ENCODE measurements around the gene LYPD6. TPM values are rescaled to one million over a fixed set of nuclear protein-coding genes. Genes with fewer than 3 reads are reported as not detected.

LYPD6 gene, protein sequence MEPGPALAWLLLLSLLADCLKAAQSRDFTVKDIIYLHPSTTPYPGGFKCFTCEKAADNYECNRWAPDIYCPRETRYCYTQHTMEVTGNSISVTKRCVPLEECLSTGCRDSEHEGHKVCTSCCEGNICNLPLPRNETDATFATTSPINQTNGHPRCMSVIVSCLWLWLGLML
- 1.8 TPM for total RNA-seq

DNA sequence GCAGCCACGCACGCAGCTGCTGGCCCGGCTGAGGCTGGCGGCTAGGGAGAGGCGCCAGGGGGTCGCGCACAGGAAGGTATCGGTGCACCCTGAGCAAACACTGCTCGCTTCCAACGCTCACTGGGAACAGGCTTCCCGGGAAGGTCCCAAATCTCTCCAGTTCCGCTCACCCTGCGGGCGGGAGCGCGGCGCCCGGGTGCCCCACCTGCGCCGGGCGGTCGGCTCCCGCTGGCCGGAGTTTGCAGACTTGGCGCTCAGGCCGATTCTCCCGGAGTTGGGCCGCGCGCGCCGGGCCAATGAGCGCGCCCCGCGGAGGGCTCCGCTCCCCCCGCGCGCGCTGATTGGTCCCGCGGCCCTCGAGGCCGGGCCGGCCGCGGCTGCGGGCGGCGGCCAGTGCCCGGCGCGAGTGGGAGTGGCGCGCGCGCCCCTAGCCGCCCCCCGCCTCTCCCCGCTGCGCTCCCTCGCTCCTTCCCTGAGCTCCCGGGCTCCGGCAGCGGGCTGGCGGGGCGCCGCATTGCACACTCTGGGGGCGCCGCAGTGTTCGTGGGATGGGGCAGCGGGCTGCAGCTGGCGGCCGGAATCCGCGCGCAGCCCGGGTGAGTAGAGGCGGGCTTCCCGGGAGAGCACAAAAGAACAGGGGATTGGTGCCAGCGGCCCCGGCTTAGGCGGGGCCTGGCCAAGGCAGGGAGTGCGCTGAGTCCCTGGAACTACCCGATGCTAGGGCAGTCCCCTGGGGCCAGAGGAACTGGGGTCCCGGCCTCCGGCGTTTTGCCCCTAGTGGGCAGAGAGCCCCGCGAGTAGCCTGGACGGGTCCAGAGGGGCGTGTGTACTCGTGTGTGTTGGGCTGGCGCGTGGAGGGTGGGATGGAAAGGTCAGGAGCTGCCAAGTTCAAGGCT is at the start of gene LYPD6:
TSS of gene LYPD6 (plus strand) at position 461 of the 896 bp plus-strand sequence. CDS start 107,122 bp downstream, outside the sequence.
- TF ChIP-seq, protein P1, sequence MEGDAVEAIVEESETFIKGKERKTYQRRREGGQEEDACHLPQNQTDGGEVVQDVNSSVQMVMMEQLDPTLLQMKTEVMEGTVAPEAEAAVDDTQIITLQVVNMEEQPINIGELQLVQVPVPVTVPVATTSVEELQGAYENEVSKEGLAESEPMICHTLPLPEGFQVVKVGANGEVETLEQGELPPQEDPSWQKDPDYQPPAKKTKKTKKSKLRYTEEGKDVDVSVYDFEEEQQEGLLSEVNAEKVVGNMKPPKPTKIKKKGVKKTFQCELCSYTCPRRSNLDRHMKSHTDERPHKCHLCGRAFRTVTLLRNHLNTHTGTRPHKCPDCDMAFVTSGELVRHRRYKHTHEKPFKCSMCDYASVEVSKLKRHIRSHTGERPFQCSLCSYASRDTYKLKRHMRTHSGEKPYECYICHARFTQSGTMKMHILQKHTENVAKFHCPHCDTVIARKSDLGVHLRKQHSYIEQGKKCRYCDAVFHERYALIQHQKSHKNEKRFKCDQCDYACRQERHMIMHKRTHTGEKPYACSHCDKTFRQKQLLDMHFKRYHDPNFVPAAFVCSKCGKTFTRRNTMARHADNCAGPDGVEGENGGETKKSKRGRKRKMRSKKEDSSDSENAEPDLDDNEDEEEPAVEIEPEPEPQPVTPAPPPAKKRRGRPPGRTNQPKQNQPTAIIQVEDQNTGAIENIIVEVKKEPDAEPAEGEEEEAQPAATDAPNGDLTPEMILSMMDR (IDR thresholded peaks at IDR 0.05) = no peak
- Histone ChIP-seq H3K9me3 (no peaks in the 10 kb centered on the region), H3K4me1 (peaks cover 0 to 12% of the 10 kb centered on the region in 2 donors), H3K27ac (peak within 1 kb of the TSS in 1 of 2 donors; percentile 19), H3K36me3 (no peaks in the 10 kb centered on the region), H3K27me3 (no peaks in the 10 kb centered on the region), H3K4me3 (peak within 1 kb of the TSS; percentile 68 to 82)
- intact Hi-C loops (cut with DNase I) = loop anchor here (10.0 kb wide), 2 partner anchors 254 to 1934 kb away; partner anchors contain the start of genes MMADHC and RBM43
- DNase-seq (ENCODE audit: low spot score in 2 of 2) = peak in 1 of 2 donors; percentile 76

DNA sequence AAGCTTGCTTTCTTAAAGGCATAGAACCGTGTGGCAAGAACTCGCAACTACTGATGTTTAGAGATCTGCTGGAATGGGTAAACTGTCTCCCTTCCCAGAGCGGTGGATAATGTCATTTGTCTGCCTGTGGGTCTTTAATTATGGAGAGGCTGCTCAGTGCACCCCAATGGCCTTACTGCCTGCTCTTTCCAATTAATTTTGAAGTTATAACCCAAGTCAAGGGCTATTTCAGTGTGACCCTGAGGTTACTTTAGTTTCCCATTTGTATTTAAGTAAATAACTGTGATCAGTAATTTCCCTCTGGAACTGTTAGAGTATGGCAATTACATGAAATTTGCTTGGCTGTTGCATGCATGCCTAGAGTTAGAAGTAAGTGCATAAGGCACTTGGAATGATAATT is 48.9 kb upstream of the LYPD6 start:
- no peak overlapping the region for H3K27ac ChIP-seq
- no peaks in the 10 kb centered on the region for H3K9me3 ChIP-seq
- DNase-seq (ENCODE audit: low spot score in 2 of 2) = no peak
- no peaks in the 10 kb centered on the region for H3K27me3 ChIP-seq
- TF ChIP-seq, protein P1 (IDR thresholded peaks at IDR 0.05) = no peak
- intact Hi-C loops (cut with DNase I) = no loop called here
- H3K4me1 ChIP-seq = no peaks in the 10 kb centered on the region
- no peaks in the 10 kb centered on the region for H3K36me3 ChIP-seq
- no peak overlapping the region for H3K4me3 ChIP-seq

DNA sequence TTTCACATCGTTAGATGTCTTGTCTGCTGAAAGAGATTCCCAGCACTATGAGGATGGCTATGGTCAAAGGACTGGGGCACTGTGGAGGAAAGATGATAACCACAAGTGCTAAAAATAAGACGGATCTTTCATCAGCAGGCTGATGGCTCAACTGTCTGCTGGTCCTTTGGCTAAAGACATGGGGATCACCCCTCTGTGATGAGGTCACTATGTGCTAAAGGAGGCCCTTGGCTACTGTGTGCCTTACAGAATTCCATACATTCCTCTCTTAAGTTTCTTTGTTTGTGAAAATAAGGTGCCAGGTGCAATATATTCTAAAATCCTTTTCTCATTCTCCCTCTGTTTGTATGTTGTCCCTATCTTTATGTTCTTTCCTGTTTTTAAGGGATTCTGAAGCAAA is 39.7 kb upstream of the LYPD6 start:
- DNase-seq (ENCODE audit: low spot score in 2 of 2) = no peak
- Histone ChIP-seq H3K4me1 (no peaks in the 10 kb centered on the region), H3K4me3 (no peak overlapping the region), H3K9me3 (no peaks in the 10 kb centered on the region), H3K27ac (no peak overlapping the region), H3K27me3 (no peaks in the 10 kb centered on the region), H3K36me3 (no peaks in the 10 kb centered on the region)
- intact Hi-C loops (cut with DNase I) = no loop called here
- TF ChIP-seq, protein P1 (IDR thresholded peaks at IDR 0.05) = no peak

DNA sequence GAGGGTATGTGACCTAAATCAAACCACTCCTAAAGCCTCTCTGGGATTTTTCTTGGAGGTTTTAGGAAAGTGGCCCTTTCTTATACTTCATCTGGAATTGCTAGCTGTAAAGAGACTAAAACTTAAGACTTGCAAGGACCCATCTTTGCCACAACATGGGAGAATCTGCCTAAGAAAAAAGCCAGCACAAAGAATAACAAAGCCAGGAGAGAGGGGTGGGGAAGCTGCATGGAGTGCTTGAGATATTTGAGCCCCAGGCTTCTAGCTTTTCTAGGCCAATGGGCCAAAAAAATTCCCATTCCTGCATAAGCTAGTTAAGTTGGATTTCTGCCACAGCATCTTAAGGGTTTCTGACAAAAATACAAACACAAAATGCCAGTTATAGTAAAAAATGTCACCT is 38.5 kb upstream of the LYPD6 start:
- Histone ChIP-seq H3K9me3 (no peaks in the 10 kb centered on the region), H3K36me3 (no peaks in the 10 kb centered on the region), H3K4me3 (no peak overlapping the region), H3K27ac (no peak overlapping the region), H3K4me1 (no peaks in the 10 kb centered on the region), H3K27me3 (no peaks in the 10 kb centered on the region)
- no peak for DNase-seq (ENCODE audit: low spot score in 2 of 2)
- TF ChIP-seq, protein P1 (IDR thresholded peaks at IDR 0.05) = no peak
- intact Hi-C loops (cut with DNase I) = no loop called here

DNA sequence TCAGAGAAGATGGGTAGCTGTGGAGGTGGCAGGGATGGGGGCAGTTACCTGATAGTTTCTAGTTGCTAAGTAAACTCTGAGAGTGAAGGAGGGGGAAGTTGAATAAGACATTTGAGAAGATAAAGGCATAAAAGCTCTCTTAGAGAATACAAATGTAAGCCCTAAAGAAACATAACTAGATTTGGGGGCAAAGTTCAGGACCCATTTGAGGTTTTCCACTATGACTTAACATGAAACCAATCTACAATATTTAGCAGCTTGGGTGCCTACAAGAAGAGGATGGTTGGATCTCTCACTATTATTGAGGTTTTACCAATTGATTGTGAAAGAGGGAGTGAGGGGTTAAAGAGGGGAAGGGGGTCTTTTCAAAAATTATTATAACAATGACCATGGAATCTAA is 34.4 kb upstream of the LYPD6 start:
- DNase-seq (ENCODE audit: low spot score in 2 of 2) = no peak
- Histone ChIP-seq H3K27ac (no peak overlapping the region), H3K36me3 (no peaks in the 10 kb centered on the region), H3K4me1 (no peaks in the 10 kb centered on the region), H3K27me3 (no peaks in the 10 kb centered on the region), H3K9me3 (no peaks in the 10 kb centered on the region), H3K4me3 (no peak overlapping the region)
- intact Hi-C loops (cut with DNase I) = no loop called here
- TF ChIP-seq, protein P1 (IDR thresholded peaks at IDR 0.05) = no peak
